EL (cell line): Measurements from ENCODE around the gene ZNF865.

Experiments
- DNase-seq: peaks from one replicate; pipeline ENCODE4 v3.0.0-alpha.2; 2016

Gene ZNF865

DNA sequence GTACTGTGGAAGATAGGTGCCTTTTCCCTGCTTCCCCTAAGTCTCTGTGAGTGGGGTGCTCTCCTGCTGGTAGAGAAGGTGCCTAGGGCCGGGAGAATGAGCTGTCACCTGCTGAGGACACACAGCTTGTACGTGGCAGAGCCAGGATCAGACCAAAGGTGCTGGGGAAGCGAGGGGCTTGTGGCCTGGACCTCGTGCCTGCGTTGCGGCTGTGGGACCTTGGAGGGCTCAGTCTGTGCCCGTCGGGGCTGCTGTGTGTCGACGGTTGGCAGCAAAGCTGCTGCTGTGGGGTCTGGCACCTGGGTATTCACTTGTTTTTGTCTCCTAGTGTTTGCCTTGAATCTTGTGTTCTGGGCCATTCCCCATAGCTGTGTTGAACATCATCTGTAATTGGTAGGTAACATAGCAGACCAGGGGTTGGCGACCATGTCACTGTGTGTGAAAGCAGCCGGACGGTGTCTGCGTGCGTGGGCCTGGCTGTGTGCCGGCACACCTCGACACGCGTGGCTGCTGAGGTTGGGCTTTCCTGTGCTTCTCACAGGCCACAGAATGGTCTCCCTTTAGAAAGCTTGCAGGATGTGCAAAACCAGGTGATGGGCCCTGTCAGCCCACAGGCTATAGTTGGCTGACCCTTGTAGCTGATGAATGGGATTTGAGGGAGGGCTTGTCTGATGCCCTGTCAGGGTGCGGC is 58.5 kb downstream of the ZNF865 start:
- no peak for DNase-seq

DNA sequence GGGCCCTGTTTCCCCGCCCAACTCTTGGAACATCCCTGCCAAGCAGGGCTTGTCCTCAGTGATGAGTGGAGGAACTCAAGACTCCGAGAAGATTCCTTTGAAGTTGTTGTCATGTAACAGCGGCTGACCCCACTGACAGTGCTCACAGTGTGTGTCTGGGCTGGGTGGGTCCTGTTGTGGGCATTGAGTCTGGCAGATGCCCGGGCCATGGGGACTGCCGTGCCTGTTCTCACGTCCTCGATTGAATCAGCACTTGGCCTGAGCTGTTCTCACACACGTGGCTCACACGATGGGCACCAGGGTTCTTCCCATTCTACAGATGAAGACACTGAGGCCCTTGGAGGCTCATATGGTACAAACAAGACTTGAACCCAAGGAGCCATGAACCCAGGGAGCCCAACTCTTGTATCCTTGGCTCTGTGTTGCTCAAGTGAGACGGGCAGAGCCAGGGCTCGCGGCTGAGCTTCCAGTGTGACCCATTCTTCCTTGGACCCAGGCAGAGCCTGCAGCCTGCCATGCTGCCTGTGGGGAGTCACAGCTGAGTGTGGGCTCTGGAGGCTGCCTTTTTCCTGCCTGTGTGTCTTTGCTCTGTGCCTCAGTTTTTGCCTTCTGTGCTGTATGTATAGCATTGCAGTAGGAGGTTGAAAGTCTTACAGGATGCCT is 61.0 kb downstream of the ZNF865 start:
- DNase-seq, result no peak
